ENCODE results near the gene NPHS1.

Gene NPHS1

DNA sequence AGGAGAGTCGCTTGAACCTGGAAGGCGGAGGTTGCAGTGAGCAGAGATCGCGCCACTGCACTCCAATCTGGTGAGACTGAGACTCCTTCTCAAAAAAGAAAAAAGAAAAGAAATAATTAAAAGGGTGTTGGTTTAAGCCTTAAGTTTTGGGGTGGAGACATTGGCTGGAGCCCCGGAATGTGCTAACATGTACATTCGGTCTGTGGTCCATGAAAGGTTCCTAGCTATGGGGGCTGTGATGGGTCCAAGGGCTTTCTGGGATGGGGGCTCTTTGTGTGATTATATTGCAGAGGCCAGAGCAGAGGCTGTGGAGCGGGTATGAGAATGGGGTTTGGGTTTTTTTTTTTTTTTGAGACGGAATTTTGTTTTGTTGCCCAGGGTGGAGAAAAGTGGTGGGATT, 33.6 kb upstream of the NPHS1 start:
- no peak for DNase-seq (ENCODE audit: low read depth)
- H3K4me3 ChIP-seq (ENCODE audit: low read length), result no peak overlapping the region
- TF ChIP-seq, protein P1, sequence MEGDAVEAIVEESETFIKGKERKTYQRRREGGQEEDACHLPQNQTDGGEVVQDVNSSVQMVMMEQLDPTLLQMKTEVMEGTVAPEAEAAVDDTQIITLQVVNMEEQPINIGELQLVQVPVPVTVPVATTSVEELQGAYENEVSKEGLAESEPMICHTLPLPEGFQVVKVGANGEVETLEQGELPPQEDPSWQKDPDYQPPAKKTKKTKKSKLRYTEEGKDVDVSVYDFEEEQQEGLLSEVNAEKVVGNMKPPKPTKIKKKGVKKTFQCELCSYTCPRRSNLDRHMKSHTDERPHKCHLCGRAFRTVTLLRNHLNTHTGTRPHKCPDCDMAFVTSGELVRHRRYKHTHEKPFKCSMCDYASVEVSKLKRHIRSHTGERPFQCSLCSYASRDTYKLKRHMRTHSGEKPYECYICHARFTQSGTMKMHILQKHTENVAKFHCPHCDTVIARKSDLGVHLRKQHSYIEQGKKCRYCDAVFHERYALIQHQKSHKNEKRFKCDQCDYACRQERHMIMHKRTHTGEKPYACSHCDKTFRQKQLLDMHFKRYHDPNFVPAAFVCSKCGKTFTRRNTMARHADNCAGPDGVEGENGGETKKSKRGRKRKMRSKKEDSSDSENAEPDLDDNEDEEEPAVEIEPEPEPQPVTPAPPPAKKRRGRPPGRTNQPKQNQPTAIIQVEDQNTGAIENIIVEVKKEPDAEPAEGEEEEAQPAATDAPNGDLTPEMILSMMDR (conservative IDR thresholded peaks at IDR 0.05; ENCODE audit: low read length), result no peak

DNA sequence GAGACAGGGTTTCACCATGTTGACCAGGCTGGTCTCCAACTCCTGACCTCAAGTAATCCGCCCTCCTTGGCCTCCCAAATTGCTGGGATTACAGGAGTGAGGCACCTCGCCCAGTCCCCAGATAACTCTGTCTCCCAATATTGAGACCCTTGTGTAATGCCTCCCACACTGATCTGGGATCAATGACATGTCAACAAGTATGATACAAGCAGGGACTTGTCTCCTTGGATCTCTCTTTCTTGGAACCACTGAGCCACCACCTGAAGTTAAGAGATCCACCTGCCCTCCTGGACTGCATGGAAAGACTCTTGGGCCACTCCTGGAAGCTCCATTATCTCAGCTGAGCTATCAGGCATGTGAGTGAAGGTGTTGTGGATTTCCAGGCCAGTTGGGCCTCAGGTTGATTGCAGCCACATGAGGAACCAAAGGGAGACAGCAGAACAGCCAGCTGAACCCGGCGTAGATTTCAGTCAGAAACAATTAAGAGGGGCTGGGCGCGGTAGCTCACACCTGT, 33.0 kb upstream of the NPHS1 start:
- H3K4me3 ChIP-seq (ENCODE audit: low read length), result no peak overlapping the region
- no peak for DNase-seq (ENCODE audit: low read depth)
- TF ChIP-seq, protein P1 (conservative IDR thresholded peaks at IDR 0.05; ENCODE audit: low read length), result no peak

DNA sequence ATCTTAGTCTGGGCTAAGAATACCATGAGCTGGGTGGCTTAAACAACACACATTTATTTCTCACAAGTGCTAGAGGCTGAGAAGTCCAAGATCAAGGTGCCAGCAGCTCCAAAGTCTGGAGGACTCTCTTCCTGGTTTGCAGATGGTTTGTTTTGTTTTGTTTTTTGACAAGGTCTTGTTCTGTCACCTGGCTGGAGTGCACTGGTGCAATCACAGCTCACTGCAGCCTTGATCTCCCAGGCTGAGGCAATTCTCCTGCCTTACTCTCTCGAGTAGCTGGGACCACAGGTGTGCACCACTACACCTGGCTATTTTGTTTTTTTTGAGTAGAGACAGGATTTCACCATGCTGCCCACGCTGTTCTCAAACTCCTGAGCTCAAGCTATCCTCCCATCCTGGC, 31.6 kb upstream of the NPHS1 start:
- H3K4me3 ChIP-seq (ENCODE audit: low read length), result no peak overlapping the region
- no peak for DNase-seq (ENCODE audit: low read depth)
- TF ChIP-seq, protein P1 (conservative IDR thresholded peaks at IDR 0.05; ENCODE audit: low read length), result no peak

DNA sequence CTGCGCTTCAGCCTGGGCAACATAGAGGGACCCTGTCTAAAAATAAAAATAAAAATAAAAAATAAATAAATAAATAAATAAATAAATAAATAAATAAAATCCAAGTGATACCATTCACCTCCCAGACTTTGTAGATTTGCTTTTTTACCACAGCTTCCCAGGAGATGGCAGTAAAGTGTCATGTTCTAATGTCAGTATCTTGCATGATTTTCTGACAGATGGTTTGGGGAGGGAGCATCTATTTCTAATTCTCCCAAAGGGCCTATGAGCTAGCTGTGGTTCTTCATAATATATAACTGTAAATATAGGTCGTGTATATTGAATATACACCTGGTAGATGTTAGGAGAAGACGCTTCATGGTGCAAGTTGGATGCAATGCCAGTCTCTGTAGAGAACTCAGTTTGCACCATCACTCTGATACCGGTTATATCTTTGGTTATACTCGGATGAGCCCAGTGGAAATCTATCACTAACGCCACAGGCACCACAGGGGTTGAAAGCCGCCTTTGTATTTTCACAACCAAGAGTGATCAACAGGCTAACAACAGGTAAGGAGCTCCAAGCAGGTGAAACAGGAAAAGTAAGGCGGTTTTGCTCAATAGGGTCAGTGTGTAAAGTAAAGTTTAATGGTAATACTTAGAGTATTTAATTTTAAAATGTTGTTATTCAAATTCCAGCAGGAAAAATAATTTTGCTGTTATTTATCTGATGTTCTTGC, 30.0 kb upstream of the NPHS1 start:
- peak; percentile 83 for DNase-seq (ENCODE audit: low read depth)
- TF ChIP-seq, protein P1 (conservative IDR thresholded peaks at IDR 0.05; ENCODE audit: low read length), result peak; percentile 72
- H3K4me3 ChIP-seq (ENCODE audit: low read length), result no peak overlapping the region

DNA sequence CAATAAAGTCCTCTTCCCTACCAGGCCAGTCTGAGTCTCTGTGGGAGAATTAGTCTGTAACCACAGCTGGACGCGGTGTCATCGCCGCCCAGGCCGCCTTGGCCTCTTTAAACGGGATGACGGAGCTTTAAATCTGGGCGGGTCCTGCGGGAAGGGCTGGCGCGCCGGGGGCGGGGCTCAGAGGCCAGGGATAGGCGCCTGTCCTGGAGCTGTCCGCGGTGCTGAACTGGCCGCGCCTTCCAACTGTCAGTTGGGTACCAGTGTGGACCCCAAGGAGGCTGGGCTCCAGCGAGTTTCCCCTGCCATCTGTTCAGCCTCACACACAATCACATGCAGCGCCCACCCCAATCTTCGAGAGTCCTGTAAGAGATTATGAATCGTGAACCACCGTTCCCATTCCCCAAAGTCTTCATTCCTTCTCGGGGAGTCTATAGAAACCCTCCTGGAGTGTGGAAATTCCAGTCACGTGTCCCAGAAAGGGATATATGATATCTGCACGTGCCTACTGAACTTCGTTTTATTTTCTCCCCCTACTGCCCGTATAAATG, 27.5 kb upstream of the NPHS1 start:
- TF ChIP-seq, protein P1 (conservative IDR thresholded peaks at IDR 0.05; ENCODE audit: low read length), result no peak
- DNase-seq (ENCODE audit: low read depth), result peak; percentile 88
- no peak overlapping the region for H3K4me3 ChIP-seq (ENCODE audit: low read length)

DNA sequence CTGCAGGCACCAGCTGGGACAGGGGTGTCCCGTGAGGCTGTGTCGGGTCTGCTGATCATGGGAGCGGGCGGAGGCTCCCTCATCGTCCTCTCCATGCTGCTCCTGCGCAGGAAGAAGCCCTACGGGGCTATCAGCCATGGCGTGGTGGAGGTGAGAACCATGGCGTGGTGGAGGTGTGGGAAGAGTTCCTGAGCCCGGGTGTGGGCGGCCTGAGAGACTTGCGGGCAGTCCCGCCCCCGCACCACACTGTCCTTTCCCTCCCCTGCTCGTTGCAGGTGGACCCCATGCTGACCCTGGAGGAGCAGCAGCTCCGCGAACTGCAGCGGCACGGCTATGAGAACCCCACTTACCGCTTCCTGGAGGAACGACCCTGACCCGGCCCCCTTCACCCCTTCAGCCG, 26.8 kb upstream of the NPHS1 start:
- DNase-seq (ENCODE audit: low read depth), result no peak
- no peak overlapping the region for H3K4me3 ChIP-seq (ENCODE audit: low read length)
- TF ChIP-seq, protein P1 (conservative IDR thresholded peaks at IDR 0.05; ENCODE audit: low read length), result no peak

DNA sequence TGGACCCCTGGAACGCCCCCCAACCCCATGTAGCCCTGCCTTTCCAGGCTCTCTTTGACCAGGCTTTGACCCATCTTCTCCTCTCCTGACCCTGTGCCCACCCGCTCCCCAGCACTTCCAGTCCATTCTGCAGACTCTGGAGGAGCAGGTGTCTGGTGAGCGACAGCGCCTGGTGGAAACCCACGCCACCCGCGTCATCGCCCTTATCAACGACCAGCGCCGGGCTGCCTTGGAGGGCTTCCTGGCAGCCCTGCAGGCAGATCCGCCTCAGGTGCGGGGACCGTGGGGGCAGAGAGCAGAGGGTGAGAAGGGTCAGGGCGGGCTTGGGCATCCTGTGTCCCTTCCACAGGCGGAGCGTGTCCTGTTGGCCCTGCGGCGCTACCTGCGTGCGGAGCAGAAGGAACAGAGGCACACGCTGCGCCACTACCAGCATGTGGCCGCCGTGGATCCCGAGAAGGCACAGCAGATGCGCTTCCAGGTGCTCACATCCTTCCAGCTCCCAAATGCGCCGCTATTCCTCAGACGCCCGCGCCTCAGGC, 22.2 kb upstream of the NPHS1 start:
- DNase-seq (ENCODE audit: low read depth), result no peak
- H3K4me3 ChIP-seq (ENCODE audit: low read length), result no peak overlapping the region
- TF ChIP-seq, protein P1 (conservative IDR thresholded peaks at IDR 0.05; ENCODE audit: low read length), result no peak

All from AG10803 (cell line).